Vagina (tissue), 2 donors: Measurements from ENCODE around the gene ZNHIT2. TPM values are rescaled to one million over a fixed set of nuclear protein-coding genes. Genes with fewer than 3 reads are reported as not detected.
A peak's percentile ranks its signal among the peaks of the same experiment; 100 is the strongest.

ENCODE experiments used
- DNase-seq, 2 donors: peaks; one replicate each; pipeline ENCODE4 v3.0.0-alpha.2; 2017; ENCODE audit errors: extremely low spot score in 2 of 2
- H3K27ac ChIP-seq: fragments of 200-600 bp; sonication (generic); one replicate; pipeline ENCODE4 v1.5.1; 2019
- H3K27me3 ChIP-seq: fragments of 200-600 bp; sonication (generic); one replicate; pipeline ENCODE4 v1.5.1; 2019
- H3K36me3 ChIP-seq, 2 donors: fragments of 200-600 bp; sonication (generic); one replicate each; pipeline ENCODE4 v1.5.1; 2017 to 2019
- H3K4me1 ChIP-seq: fragments of 200-600 bp; sonication (generic); one replicate; pipeline ENCODE4 v1.5.1; 2019
- H3K4me3 ChIP-seq, 2 donors: fragments of 200-600 bp; sonication (generic); 1 replicate in 1 of 2; 2 replicates in 1 of 2; pipeline ENCODE4 v1.5.1; 2016 to 2019
- H3K9me3 ChIP-seq: fragments of 200-600 bp; sonication (generic); one replicate; pipeline ENCODE4 v1.5.1; 2019
- CTCF ChIP-seq, 3 experiments: fragments of 450-650 bp in 2 of 3; fragments of 200-600 bp in 1 of 3; sonication (generic) in 1 of 3; IDR thresholded peaks; one replicate each; pipeline ENCODE4 v1.5.1; 2017 to 2019; ENCODE audit warnings: antibody characterized with exemption in 3 of 3, mild to moderate bottlenecking in 2 of 3, moderate library complexity in 2 of 3
- POLR2A ChIP-seq, 2 donors: fragments of 450-650 bp; IDR thresholded peaks; one replicate each; pipeline ENCODE4 v1.6.1; 2017; ENCODE audit warnings: antibody characterized with exemption in 2 of 2, mild to moderate bottlenecking in 2 of 2, moderate library complexity in 2 of 2
- POLR2AphosphoS5 ChIP-seq, 2 donors: sonication (generic); formaldehyde crosslinking; IDR thresholded peaks; one replicate each; pipeline ENCODE4 v1.9.0; 2017; ENCODE audit warnings: antibody characterized with exemption in 2 of 2, mild to moderate bottlenecking in 2 of 2, low read depth in 1 of 2; ENCODE audit not compliant: insufficient read depth in 1 of 2
- intact Hi-C: fragments of 100-400 bp; cut with DNase I; formaldehyde crosslinking; loops from one replicate; pipeline ENCODE4 v1.15.1; 2023
- total RNA-seq: library from RNA; depleted of rRNA; stranded (reverse); fragments of >200 nt; gene quantifications from one replicate; pipeline ENCODE4 v1.2.3, GENCODE V29; 2016

Gene ZNHIT2
- total RNA-seq, 1 donor from 2014 or later: 15.7 TPM

- Histone ChIP-seq H3K4me3 (no peak overlapping the region), H3K9me3 (no peaks in the 10 kb centered on the region), H3K4me1 (peaks cover 6% of the 10 kb centered on the region), H3K36me3 (peaks cover 0 to 12% of the 10 kb centered on the region in 2 donors), H3K27me3 (no peaks in the 10 kb centered on the region), H3K27ac (no peak overlapping the region)
- TF ChIP-seq POLR2A (IDR thresholded peaks at IDR 0.05): no peak
- TF ChIP-seq POLR2AphosphoS5 (IDR thresholded peaks at IDR 0.05; ENCODE audit: insufficient read depth in 1 of 2, low read depth in 1 of 2): no peak
- TF ChIP-seq CTCF (IDR thresholded peaks at IDR 0.05): no peak
- no peak for DNase-seq
- intact Hi-C loops: no loop called here
Observed at GRCh38 chr11:65104628-65105027, 12.9 kb downstream of the ZNHIT2 start.

- Histone ChIP-seq H3K27me3 (no peaks in the 10 kb centered on the region), H3K9me3 (no peaks in the 10 kb centered on the region), H3K4me1 (peaks cover 8% of the 10 kb centered on the region), H3K27ac (no peak overlapping the region), H3K4me3 (no peak overlapping the region), H3K36me3 (peaks cover 0 to 17% of the 10 kb centered on the region in 2 donors)
- intact Hi-C loops: no loop called here
- DNase-seq: no peak
- TF ChIP-seq CTCF (IDR thresholded peaks at IDR 0.05) (no peak), POLR2AphosphoS5 (IDR thresholded peaks at IDR 0.05; ENCODE audit: insufficient read depth in 1 of 2, low read depth in 1 of 2) (no peak), POLR2A (IDR thresholded peaks at IDR 0.05) (no peak)
Observed at GRCh38 chr11:65103476-65103875, 14.0 kb downstream of the ZNHIT2 start.

- Histone ChIP-seq H3K4me1 (peaks cover 19% of the 10 kb centered on the region), H3K36me3 (peaks cover 0 to 12% of the 10 kb centered on the region in 2 donors)
- intact Hi-C loops: no loop called here
Observed at GRCh38 chr11:65102142-65103095, 15.1 kb downstream of the ZNHIT2 start.

GRCh38 chr11:65100674-65101350, 16.7 kb downstream of the ZNHIT2 start:
- TF ChIP-seq CTCF (IDR thresholded peaks at IDR 0.05): no peak
- Histone ChIP-seq H3K4me3 (no peak overlapping the region), H3K9me3 (no peaks in the 10 kb centered on the region), H3K4me1 (peaks cover 28% of the 10 kb centered on the region), H3K27ac (no peak overlapping the region), H3K36me3 (peaks cover 0 to 14% of the 10 kb centered on the region in 2 donors), H3K27me3 (no peaks in the 10 kb centered on the region)
- DNase-seq: no peak
- intact Hi-C loops: no loop called here

More at GRCh38 chr11:65102142-65103095, 15.1 kb downstream of the ZNHIT2 start:
- Histone ChIP-seq H3K27ac (peak overlapping the region; percentile 1), H3K9me3 (no peaks in the 10 kb centered on the region), H3K27me3 (no peaks in the 10 kb centered on the region), H3K4me3 (no peak overlapping the region)
- no peak for TF ChIP-seq CTCF (IDR thresholded peaks at IDR 0.05)
- TF ChIP-seq POLR2AphosphoS5 (IDR thresholded peaks at IDR 0.05; ENCODE audit: insufficient read depth in 1 of 2, low read depth in 1 of 2): no peak
- TF ChIP-seq POLR2A (IDR thresholded peaks at IDR 0.05): no peak
- no peak for DNase-seq
